LNCAP (cell line): ENCODE results near the gene MEIOB.

Experiments used
- TF ChIP-seq, protein P1 (sequence below): fragments of 450-650 bp; IDR thresholded peaks from 2 replicates; pipeline ENCODE4 v1.5.1; 2017; ENCODE audit warnings: mild to moderate bottlenecking

The MEIOB gene

DNA sequence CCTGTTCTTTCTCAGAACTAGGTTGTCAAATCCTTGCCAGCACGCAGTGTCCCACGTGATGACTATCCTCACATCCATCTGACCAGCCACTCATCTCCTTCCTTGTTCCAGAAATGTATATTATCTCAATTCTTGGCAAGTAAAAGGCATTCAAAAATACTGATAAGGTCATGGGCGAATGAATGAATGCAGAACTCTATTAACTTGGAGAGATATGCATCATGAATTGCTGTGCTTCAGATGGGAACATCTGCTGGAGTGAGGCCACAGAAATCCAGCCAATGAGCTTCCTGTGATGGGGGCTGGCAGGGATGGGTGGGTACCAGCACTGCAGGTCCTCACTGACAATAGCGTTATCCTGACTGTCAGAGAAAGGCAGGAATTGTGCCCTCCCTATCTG, 26.0 kb downstream of the MEIOB start:
- TF ChIP-seq, protein P1, sequence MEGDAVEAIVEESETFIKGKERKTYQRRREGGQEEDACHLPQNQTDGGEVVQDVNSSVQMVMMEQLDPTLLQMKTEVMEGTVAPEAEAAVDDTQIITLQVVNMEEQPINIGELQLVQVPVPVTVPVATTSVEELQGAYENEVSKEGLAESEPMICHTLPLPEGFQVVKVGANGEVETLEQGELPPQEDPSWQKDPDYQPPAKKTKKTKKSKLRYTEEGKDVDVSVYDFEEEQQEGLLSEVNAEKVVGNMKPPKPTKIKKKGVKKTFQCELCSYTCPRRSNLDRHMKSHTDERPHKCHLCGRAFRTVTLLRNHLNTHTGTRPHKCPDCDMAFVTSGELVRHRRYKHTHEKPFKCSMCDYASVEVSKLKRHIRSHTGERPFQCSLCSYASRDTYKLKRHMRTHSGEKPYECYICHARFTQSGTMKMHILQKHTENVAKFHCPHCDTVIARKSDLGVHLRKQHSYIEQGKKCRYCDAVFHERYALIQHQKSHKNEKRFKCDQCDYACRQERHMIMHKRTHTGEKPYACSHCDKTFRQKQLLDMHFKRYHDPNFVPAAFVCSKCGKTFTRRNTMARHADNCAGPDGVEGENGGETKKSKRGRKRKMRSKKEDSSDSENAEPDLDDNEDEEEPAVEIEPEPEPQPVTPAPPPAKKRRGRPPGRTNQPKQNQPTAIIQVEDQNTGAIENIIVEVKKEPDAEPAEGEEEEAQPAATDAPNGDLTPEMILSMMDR = no peak

DNA sequence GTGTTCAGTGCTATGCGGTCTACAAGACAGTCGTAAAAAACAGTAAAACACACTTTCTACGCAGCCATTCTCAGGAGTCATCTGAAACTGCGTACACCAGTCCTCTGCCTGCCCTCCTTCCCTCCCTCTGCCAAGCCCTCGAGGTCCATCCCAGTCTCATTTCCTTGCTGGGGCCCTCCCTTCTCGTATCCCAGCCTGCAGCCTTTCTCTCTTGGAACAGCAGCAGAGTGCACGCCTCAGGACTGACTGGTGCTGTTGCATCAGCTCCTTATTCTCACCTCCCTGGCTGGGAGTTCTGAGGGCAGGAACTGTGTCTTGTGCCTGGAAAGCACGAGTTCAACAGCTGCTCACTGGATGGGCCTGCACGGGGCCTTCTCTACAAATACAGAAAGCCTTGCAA, 32.4 kb downstream of the MEIOB start:
- TF ChIP-seq, protein P1 = no peak

DNA sequence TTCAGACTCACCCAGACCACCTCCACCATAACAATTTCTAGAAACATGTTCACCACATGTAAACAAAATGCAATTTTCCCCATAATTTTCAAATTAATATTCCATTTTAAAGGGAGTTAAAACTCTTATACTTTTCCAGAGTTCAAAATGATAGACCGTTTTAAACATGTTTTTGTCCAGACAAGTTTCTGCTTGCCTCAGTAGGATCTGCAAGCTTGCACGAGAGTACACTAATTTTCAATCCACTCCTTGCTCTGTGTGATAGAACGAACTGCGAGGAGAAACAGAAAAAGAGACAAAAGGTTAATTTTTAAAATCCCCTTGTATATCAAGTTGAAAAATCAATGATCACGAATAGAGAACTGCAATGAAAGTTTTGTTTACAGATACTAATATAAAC, 37.9 kb downstream of the MEIOB start:
- TF ChIP-seq, protein P1 = no peak

DNA sequence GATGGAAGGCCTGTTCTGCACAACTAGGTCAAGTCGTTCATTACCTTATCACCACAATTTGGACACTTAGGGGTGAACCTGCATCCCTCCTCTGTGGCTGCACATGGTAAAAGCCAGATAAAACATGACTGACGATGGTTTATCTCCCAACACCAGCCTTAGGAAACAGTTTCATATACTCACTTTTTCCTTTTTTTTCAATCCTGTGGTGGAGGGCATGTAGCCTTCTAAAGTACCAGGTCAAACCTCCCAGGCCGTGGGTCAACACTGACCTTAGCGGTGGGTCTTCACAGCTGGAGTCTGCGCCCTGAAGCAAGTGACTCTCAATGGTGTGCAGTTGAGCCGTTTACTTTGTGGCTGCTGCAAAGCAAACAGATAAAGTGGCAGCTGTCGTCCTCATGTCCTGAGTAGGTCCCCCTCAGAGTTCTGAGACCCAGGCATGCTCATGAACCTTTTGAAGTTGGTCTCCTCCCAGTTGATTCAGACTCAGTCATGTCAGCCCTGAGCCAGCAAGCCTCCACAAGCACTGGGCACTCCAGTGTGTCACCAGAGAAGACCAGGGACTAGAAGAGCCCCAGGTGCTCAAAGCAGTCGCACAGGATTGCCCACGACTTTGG, 39.0 kb downstream of the MEIOB start:
- TF ChIP-seq, protein P1 = no peak

DNA sequence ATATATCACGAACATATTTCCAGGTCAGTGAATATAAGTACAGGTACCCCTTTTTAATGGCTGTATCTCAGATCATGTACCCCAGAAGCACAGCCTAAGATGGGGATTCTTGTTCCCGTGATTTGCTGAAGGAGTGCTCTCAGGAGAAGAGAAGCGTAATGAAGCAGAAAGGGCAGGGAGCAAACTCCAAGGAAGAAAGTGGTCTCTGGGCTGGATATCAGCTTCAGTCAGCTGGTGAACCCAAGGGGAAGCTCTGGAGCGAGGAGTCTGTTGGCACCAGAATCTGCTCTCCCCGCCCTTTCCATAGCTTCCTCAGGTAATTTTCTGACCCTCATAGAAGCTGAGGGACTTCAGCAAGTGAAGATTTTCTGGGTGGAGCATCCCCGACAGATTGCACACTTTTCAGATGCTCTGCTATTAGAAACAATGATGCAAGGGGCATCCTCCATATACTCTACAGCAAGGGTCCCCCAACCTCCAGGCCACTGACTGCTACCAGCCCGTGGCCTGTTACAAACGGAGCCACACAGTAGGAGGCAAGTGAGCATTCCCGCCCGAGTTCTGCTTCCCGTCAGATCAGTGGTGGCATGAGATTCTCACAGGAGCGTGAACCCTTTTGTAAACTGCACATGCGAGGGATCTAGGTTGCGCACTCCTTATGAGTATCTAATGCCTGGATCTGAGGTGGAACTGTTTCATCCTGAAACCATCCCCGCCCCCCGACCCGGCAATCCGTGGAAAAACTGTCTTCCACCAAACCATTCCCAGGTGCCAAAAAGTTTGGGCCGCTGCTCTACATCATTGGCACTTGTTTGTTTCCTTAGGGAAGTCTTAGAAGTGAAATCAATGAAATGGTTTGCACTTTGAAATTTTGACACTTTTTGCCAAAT, 40.5 kb downstream of the MEIOB start:
- TF ChIP-seq, protein P1 = no peak

DNA sequence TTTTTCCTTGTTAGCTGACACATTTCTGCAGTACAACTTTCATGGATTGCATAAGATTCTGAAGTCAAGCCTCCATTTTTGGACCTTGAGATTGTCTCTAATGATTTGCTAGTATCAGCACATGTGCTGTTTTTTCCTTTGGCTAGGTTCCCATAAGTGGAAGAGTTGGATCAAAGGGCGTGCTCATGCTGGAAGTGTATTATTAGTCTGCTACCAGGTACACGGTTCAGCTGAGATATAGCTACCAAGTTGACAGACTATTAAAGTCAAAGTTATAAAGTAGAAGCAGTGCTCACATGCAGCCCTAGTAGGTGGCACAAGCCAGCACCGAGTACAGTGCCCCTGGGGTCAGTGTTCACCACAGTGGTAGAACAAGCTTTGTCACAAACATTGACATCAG, 41.8 kb downstream of the MEIOB start:
- TF ChIP-seq, protein P1 = no peak

DNA sequence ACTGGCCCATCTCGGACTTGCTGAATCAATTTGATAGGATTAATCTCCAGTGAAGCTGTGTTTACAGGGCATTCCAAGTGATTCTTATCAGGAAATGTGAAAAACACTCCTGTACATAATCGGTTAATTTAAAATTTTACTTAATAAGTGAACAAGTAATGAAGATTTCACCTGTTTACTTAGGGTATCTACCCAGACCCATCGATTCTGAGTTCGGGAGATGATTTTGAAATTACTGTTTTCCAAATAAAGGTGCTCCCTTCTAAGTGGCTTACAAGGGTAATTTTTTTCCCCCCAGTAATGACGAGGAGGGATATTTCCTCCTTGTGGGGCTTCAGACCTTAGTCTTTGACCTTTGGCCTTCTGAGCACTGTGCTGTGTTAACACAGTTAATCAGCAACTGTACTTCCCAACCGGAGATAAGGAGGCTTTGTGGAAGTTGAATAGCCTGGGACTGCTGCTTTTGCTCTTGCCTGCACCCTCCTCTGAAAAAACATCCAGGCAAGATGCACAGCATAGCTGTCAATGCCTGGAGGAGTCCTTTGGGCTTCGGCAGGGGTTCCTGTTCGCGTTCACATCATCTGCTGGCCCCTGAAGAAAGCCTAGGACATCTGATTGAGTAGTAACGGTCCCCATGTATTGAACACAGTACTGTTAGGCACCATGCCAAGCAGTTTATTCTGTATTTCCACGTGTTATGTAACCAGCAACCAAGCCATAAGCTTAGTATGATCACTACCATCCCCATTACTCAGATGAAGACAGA, 43.1 kb downstream of the MEIOB start:
- TF ChIP-seq, protein P1 = no peak
